ENCODE measurements around the gene SLC17A7. TPM values are rescaled to one million over a fixed set of nuclear protein-coding genes. Genes with fewer than 3 reads are reported as not detected.

SLC17A7 gene
- total RNA-seq, 4 donors from 2014 or later, result 0.60 to 1.2 (median 1.1) TPM

DNA sequence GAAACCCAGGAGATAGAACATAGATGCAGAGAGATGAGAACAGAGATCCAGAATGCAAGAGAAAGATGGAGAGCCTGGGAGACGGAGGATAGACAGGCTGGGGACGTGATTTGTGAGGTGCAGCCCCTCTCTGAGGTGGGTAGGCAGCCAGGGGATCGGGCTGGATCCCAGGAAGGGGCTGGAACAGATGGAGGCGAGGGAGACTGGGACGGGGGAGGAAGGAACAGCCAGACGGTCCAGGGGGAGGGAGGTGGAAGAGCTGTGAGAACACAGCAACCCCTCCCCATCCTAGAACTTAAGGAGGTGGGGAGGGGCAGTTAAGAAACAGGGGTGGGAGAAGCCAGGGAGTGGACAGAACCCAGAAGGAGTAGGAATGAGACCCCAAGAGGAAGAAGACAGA lies 3.1 kb downstream of the SLC17A7 start:
- no peak for DNase-seq (ENCODE audit: low spot score in 2 of 2)
- 20% methylated on average over 6 of the region's 6 CpGs for WGBS
- TF ChIP-seq POLR2AphosphoS5 (IDR thresholded peaks at IDR 0.05) (no peak), EP300 (IDR thresholded peaks at IDR 0.05) (no peak), POLR2A (IDR thresholded peaks at IDR 0.05) (no peak)
- TF ChIP-seq, protein P1, sequence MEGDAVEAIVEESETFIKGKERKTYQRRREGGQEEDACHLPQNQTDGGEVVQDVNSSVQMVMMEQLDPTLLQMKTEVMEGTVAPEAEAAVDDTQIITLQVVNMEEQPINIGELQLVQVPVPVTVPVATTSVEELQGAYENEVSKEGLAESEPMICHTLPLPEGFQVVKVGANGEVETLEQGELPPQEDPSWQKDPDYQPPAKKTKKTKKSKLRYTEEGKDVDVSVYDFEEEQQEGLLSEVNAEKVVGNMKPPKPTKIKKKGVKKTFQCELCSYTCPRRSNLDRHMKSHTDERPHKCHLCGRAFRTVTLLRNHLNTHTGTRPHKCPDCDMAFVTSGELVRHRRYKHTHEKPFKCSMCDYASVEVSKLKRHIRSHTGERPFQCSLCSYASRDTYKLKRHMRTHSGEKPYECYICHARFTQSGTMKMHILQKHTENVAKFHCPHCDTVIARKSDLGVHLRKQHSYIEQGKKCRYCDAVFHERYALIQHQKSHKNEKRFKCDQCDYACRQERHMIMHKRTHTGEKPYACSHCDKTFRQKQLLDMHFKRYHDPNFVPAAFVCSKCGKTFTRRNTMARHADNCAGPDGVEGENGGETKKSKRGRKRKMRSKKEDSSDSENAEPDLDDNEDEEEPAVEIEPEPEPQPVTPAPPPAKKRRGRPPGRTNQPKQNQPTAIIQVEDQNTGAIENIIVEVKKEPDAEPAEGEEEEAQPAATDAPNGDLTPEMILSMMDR (IDR thresholded peaks at IDR 0.05), result no peak
- Histone ChIP-seq H3K9me3 (no peaks in the 10 kb centered on the region), H3K36me3 (no peaks in the 10 kb centered on the region), H3K4me1 (peaks cover 27% of the 10 kb centered on the region), H3K27me3 (peaks cover 87% of the 10 kb centered on the region), H3K4me3 (no peak overlapping the region), H3K27ac (no peak overlapping the region)

DNA sequence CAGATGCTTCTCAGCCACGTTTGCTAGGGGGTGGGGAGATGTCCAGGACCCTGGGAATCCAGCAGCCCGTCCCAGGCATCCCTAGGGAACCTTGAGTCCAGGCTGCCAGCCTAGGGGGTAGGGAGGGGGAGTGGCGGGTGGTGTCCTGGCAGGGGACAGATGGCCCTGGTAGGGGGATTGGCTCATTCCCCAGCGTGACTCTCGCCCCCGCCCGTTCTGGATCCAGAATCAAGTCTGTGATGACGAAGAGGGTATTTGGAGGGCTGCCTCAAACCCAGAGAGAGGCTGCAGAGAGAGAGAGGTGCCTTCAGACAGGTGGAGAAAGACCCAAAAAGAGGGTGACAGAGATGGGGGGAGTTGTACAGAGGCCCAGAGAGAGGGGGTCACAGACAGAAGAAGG lies 4.1 kb downstream of the SLC17A7 start:
- peaks cover 96% of the 10 kb centered on the region for H3K27me3 ChIP-seq

GRCh38 chr19:49436381-49437017 lies 4.8 kb downstream of the SLC17A7 start:
- H3K9me3 ChIP-seq, result no peaks in the 10 kb centered on the region
- no peak for DNase-seq (ENCODE audit: low spot score in 2 of 2)

More for the DNA sequence above, 4.1 kb downstream of the SLC17A7 start:
- 18% methylated on average over 8 of the region's 8 CpGs for WGBS
- H3K9me3 ChIP-seq, result no peaks in the 10 kb centered on the region
- H3K4me3 ChIP-seq, result no peak overlapping the region
- no peak for DNase-seq (ENCODE audit: low spot score in 2 of 2)
- H3K4me1 ChIP-seq, result peaks cover 19% of the 10 kb centered on the region
- TF ChIP-seq POLR2A (IDR thresholded peaks at IDR 0.05), result no peak
- TF ChIP-seq, protein P1 (IDR thresholded peaks at IDR 0.05), result no peak
- no peak for TF ChIP-seq POLR2AphosphoS5 (IDR thresholded peaks at IDR 0.05)
- TF ChIP-seq EP300 (IDR thresholded peaks at IDR 0.05), result no peak
- no peak overlapping the region for H3K27ac ChIP-seq
- no peaks in the 10 kb centered on the region for H3K36me3 ChIP-seq

DNA sequence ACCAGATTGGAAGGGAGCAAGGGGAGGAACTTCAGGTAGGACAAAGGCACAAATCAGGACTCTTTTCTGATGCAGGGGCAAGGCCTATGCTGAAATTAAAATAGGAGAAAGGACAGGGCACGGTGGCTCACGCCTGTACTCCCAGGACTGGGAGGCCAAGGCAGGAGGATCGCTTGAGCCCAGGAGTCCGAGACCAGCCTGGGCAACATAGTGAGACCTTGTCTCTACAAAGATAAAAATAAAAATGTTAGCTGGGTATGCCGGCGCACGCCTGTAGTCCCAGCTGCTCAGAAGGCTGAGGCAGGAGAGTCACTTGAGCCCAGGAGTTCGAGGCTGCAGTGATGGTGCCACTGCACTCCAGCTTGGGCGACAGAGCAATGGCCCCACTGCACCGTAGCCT lies 5.7 kb downstream of the SLC17A7 start:
- 86% methylated on average over 10 of the region's 10 CpGs for WGBS
- H3K27me3 ChIP-seq, result peaks cover 97% of the 10 kb centered on the region

More at GRCh38 chr19:49436381-49437017, 4.8 kb downstream of the SLC17A7 start:
- Histone ChIP-seq H3K27me3 (peaks cover 96% of the 10 kb centered on the region), H3K4me1 (peaks cover 12% of the 10 kb centered on the region), H3K27ac (no peak overlapping the region), H3K4me3 (no peak overlapping the region), H3K36me3 (no peaks in the 10 kb centered on the region)
- no peak for TF ChIP-seq EP300 (IDR thresholded peaks at IDR 0.05)
- TF ChIP-seq POLR2AphosphoS5 (IDR thresholded peaks at IDR 0.05), result no peak
- TF ChIP-seq, protein P1 (IDR thresholded peaks at IDR 0.05), result no peak
- no peak for TF ChIP-seq POLR2A (IDR thresholded peaks at IDR 0.05)
- WGBS, result 19% methylated on average over 36 of the region's 42 CpGs

More for the DNA sequence above, 5.7 kb downstream of the SLC17A7 start:
- H3K36me3 ChIP-seq, result no peaks in the 10 kb centered on the region
- H3K4me3 ChIP-seq, result no peak overlapping the region
- TF ChIP-seq EP300 (IDR thresholded peaks at IDR 0.05) (no peak), POLR2AphosphoS5 (IDR thresholded peaks at IDR 0.05) (no peak), POLR2A (IDR thresholded peaks at IDR 0.05) (no peak)
- TF ChIP-seq, protein P1 (IDR thresholded peaks at IDR 0.05), result no peak
- H3K27ac ChIP-seq, result no peak overlapping the region
- H3K4me1 ChIP-seq, result peaks cover 6% of the 10 kb centered on the region
- DNase-seq (ENCODE audit: low spot score in 2 of 2), result no peak
- H3K9me3 ChIP-seq, result no peaks in the 10 kb centered on the region

All from suprapubic skin (tissue), 4 donors.